HG03097 (cell line): ENCODE measurements around the gene OLIG2.

ENCODE experiments used
- ATAC-seq: cut with Tn5 transposase; IDR thresholded peaks from one replicate; pipeline ENCODE4 v1.9.1; 2021; ENCODE audit not compliant: unreplicated experiment, low FRiP score

Gene OLIG2

GRCh38 chr21:33025489-33026442 lies at the start of gene OLIG2:
OLIG2 (plus strand) TSS chr21:33025935; CDS start chr21:33026863, 928 bp downstream.
- no peak for ATAC-seq

DNA sequence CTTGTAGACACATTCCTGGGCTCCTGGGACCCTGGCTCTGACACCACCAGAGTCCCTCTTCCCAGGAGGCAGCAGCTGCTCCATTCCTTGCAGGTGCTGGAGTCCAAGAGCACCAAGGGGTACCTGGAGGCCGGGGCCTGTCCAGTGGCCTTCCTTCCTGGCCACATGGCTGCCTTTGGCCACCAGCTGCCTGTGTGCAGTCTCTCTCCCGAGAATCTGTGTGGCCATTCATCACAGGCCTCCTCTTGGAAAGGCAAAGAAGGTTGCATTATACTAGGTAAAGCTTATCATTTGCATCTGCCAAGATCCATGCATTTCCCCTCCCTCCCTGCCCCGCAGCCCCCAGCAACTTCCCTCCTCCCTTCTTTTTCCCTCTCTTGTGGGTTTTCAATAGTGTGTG lies 48.9 kb upstream of the OLIG2 start:
- ATAC-seq, result no peak

DNA sequence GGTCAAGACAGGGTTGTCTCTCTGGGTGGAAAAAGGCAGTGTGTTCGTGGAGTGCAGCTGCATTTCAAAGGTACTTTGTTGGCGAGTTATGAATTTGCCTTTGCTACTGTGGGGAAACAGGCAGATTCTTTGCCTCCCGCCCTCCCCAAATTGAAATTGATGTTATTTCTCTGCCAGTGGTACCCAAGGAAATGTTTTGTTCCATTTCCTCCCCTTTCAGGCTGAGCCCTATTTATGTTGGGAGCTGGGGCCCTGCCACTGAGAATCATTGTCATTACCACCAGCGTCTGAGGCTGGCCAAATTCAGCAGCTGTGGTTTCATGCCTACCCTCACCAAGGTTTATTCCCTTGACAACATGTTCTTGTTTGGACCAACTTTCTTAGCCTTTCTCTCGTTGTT lies 48.5 kb upstream of the OLIG2 start:
- no peak for ATAC-seq

GRCh38 chr21:32978331-32979270 lies 47.1 kb upstream of the OLIG2 start:
- ATAC-seq, result no peak

GRCh38 chr21:32979598-32980268 lies 46.0 kb upstream of the OLIG2 start:
- no peak for ATAC-seq

DNA sequence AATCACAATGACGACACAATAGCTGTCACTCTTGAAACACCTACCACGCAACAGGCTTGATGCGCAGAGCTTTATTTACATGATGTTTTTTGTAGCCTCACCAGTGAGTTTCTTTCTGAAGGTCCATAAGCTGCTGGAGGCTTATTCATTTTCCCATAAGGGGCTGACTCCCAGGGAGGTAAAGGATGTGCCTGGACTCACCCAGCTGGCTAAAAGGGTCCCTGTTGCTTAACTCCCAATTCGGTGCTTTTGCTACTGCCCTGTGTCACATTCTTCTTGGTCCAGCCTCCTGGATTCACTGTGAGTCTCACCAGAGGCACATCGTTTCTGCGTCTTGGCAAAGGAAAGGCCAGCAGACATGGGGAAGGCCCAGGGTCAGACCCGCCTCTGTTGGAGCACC lies 44.6 kb upstream of the OLIG2 start:
- ATAC-seq, result no peak

DNA sequence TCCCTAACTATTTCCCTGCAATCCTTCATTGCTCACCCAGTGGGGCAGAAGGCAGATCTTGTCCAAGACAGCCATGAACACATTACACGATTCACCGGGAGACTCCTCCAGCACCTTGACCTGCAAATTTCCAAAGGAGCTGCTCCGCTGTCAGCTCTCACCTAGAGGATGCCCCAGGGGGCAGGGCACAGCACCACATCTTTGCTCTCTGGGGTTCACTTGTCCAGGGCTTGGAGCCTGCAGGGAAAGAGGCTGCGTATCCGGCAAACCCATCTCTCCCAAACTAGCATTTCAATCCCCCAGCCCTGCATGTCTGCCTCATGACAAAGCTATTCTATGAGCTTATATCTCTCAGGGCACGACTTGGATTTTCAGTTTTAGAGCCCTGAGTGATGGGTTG lies 35.1 kb upstream of the OLIG2 start:
- ATAC-seq, result no peak

GRCh38 chr21:32991361-32991760 lies 34.4 kb upstream of the OLIG2 start:
- ATAC-seq, result no peak

GRCh38 chr21:32993894-32994293 lies 31.8 kb upstream of the OLIG2 start:
- ATAC-seq, result no peak

GRCh38 chr21:32994305-32994704 lies 31.4 kb upstream of the OLIG2 start:
- ATAC-seq, result no peak

DNA sequence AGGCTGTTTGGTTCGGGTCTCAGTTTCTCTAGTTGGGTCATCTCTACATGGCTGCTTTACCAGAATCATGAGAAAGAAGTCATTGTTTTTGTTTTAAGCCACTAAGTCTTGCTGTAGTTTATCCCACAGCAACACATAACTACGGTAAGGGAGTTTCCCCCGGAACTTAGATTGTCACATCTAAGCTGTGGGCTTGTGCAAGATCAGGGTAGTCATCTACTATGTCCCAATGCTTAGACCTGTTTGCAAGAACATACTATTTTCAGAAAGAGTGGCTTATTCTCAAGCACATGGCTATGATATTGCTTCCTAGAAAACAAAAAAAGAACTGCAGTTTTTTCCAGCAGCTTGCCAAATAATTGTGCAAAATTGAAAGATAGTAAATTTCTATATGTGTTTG lies 18.0 kb upstream of the OLIG2 start:
- ATAC-seq, result no peak

DNA sequence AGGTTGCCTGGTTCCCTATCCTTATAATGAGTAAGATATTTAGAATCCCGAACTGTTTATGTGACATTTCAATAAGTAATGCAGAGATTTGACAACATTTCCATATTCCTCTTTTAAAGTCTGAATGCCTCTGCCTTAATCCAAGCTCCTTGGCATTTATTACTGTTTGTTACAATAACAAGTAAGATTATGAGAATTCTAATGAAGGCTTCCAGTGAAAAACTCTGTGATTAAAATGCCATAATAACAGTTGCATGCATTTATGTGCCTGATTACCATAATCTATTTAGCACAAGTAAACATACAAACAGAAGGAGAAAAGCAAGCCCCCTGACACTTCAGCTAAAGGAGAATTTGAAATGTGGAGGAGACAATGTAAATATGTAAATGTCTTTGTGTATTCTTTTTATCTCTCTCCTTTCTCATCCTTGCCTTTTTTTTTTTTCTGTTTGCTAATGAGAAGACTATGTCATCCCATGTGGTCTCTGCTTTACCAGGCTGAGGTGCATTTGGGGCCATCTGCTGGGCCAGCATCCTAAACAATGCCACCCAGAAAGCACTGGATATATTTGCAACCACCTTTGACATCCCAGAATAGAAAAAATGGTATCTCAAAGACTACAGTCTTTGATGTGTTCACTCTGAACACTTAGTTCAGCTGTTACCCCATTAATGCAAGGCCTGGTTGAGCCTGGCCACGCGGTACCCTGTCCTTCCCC lies 17.2 kb upstream of the OLIG2 start:
- ATAC-seq, result no peak

- no peak for ATAC-seq
Observed at GRCh38 chr21:33010931-33011330, 14.8 kb upstream of the OLIG2 start.

DNA sequence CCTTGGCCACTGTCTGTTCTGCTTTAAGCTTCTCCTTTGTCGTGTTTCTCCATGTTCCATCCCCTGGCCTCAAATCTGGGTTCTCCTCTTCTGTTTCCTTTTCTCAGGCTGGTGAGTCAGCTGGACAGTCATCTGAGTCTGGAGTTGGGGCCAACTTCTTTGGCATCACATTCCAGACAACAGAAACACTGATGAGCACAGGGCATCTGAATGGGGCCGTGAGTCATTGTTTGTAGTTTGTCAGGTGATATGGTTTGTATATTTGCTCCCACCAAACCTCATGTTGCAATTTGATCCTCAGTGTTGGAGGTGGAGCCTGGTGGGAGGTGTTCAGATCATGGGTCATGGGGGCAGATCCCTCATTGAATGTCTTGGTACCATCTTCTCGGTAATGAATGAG lies 14.3 kb upstream of the OLIG2 start:
- no peak for ATAC-seq

- no peak for ATAC-seq
Observed at GRCh38 chr21:33013626-33014025, 12.1 kb upstream of the OLIG2 start.

DNA sequence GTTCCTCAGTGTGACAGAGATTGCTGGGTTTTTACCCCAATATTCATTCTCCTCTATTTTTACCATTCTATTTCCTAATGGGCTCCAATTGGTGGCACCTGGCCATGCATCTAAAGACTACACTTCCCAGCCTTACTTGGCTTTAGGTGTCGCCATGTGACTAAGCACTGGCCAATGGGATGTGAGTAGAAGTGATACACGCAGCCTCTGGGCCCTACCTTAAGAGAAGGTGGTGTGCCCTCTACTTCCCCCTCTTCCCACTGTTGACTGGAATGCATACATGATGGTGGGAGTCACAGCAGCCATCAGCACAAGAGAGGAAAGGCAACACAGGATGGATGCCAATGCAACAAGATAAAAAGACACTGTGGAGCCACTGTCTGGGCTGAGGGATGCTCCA lies 11.4 kb upstream of the OLIG2 start:
- no peak for ATAC-seq

- no peak for ATAC-seq
Observed at GRCh38 chr21:33015096-33015495, 10.6 kb upstream of the OLIG2 start.

- ATAC-seq, result no peak
Observed at GRCh38 chr21:33015756-33016155, 10.0 kb upstream of the OLIG2 start.

DNA sequence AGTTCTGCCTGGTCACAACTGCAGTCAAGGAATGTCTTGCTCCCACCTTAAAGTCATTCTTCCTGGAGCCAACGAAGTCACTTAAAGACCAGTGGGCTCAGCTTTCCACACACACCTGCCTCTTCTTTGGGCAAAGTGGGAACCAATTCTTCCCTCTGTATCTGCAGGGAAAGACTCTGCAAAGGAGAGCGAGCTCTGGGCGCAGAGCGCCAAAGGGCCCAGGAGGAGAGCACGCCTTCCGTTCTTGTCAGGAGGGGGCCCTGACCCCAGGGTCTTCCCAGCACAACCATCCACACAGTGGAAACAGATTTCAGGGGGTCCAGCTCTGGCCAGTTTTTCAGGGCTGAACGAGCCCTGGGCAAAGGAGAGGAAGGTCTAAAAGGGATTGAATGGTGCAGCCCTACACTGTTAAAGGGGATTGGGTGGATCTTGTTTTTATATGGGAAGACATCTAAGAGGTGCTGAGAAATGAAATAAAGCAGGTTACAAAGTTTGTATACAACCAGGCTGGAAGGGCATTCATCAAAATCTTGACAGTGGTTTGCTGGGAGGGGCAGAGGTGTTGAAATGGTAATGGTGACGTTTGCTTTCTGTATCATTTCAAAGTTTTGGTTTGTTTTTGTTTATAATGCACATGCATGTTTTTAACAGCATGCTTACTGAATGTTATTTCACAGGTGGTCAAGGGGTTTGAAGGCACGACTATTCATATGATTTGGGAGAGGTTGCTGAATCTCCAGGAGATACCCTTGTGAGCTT lies 6.8 kb upstream of the OLIG2 start:
- no peak for ATAC-seq

DNA sequence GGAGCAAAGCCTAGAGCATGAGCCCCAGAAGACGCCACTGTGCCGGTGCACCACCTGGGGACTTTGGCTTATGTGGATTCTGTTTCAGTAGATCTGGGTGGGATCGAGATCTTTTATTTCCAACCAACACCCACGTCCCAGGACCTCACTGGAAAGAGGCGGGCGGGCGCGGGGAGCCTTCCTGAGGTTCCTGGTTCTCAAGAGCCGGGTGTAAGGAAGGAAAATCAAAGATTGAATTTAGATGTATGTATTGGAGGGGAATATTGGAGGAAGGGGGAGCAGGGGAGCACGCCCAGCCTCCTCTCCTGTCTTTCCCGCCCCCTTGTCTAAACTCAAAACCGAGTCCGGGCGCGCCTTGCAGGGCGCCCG lies 6.2 kb upstream of the OLIG2 start:
- ATAC-seq, result no peak
